HS-27A (cell line): ENCODE measurements around the gene CAPN9.
"Not testable (repeated sequence)": the region's sequence is repeated elsewhere in the genome, so short reads cannot be mapped to it uniquely, and the experiment has no call there.

Experiments
- DNase-seq: peaks from one replicate; pipeline ENCODE4 v3.0.0-alpha.2; 2012; ENCODE audit warnings: low read depth, missing footprints

The CAPN9 gene

GRCh38 chr1:230747127-230747730, at the start of gene CAPN9:
TSS of gene CAPN9 (plus strand) at chr1:230747388. CDS start at chr1:230747497, 109 bp downstream.
- DNase-seq = no peak

DNA sequence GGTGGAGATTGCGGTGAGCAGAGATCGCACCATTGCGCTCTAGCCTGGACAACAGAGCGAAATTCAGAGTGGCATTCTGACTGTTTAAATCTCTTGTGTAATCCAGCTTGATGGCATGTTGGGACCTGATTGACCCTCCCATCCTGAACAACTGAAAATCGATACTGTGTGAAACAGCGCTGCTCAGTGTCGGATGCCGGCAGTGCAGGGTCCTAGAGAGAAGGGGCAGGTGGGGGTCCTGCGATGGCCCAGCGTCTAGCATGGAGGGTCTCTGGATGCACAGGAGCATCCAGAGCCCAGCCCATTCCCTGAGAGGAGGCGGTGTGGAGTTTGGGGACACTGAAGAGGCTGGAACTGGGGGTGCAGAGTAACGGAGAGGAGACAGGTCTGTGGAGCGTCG, 49.1 kb upstream of the CAPN9 start:
- DNase-seq = no peak

GRCh38 chr1:230698964-230699363, 48.2 kb upstream of the CAPN9 start:
- DNase-seq = not testable (repeated sequence)

DNA sequence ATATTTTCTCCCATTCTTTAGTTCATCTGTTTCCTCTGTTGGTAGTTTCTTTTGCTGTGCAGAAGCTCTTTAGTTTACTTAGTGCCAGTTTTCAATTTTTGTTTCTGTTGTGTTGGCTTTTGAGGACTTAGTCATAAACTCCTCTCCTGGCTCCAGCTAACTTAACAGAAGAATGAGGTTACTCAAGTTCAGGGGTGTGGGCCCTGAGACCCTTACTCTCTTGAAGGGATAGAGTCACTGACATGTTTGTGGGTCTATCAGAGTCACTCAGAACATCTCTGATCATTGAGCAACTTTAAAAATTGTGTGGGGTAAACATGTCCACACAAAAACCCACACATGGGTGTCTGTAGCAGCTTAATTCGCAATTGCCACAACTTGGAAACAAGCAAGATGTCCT, 47.5 kb upstream of the CAPN9 start:
- no peak for DNase-seq

DNA sequence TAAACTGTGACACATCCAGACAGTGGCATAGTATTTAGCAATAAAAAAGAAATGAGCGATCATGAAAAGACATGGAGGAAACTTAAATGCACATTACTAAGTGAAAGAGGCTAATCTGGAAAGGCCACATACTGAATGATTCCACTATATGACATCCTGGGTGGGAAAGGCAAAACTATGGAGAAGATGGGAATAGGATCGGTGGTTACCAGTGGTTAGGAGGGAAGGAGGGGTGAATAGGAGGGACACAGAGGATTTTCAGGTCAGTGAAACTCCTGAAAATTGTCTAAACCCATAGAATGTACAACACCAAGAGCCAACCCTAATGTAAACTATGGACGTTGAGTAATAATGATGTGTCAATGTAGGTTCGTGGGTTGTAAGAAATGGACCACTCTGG, 47.1 kb upstream of the CAPN9 start:
- no peak for DNase-seq

DNA sequence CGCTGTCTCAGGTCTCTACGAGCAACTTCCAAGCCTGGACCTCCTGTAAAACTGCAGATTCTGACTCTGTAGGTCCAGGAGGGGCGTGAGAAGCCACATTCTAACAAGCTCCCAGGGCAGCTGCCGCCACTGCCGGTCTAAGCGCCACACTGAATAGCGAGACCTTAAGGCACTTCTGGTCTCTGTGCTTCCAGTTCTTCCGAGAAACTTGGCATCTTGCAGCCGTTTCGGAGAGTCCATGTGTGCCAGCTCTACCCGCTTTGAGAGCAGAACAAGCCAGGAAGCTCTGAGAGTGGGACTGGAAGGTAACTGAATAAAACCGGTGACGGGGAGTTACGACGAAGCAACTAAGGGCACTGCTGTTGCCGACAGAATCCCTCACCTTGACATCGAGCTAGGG, 45.8 kb upstream of the CAPN9 start:
- no peak for DNase-seq

DNA sequence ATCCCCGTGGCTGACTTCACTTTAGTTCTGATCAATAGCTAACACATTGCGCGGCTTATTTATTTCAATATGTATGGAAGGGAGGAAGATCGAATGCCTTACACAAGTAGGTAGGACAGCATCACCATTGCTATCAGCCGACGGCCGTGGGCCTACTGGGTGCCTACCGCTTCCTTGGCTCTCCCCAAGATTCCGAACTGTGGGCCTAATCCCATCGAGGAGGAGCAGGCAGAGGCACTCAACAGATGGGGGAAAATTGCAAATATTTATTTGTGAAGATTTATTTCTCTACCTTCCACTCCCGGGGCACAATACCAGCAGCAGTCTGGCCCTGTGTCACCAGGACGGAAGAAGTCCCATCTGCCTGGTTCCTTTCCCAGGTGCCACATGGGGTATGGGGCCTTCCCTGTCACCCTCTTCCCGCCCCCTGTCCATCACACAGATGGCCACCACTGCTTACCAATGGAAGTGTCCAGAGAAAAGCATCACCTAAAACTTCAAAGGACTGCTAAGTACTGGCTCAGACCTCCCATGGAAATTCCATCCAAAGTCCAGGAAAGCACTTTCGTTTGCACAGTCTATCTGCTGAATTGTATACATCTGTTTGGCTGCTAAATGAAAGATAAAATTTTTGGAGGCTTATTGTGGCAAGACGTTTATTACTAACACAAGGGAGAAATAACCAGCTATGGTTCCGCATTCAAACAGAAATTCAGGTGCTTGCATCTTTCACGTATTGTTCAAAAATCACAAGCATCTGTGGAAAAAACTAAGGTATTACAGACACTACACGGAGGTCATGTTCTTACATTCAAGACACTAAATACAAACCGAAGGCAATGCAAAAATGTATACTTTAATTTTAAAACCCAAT, 45.1 kb upstream of the CAPN9 start:
- no peak for DNase-seq

GRCh38 chr1:230702934-230703678, 44.1 kb upstream of the CAPN9 start:
- no peak for DNase-seq

GRCh38 chr1:230703679-230704385, 43.4 kb upstream of the CAPN9 start:
- no peak for DNase-seq

- DNase-seq = no peak
Measured at GRCh38 chr1:230704830-230705229, 42.4 kb upstream of the CAPN9 start.

- no peak for DNase-seq
Measured at GRCh38 chr1:230705289-230706019, 41.7 kb upstream of the CAPN9 start.

DNA sequence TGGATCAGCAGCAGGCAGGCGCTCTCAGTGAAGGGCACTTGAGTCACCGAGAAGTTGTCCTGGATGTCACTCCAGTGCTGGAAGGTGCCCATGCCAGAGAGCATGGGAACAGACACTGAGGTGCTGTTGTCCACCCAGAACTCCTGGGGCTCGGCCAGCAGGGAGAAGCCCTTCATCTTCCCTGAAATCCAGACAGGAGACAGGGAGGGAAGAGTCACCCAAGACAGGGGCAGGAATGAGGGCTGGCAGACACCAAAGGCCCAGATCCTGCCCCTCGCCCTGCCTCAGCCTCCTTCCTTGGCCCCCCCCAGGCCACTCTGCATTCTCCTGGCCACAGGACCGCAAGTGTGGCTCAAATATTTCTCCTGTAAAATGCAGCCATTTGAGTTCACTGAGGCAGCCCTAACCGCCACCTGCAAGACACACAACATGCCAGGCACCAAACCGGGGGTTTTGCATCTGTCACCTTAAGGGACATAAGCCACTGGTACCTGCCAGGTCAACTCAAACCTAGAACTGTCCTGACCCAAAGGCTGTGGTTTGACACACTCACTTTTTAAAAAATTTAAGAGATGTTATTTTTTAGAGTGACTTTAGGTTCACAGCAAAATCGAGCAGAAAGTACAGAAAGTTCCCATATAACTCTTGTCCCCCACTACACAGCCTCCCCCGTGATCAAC, 41.0 kb upstream of the CAPN9 start:
- no peak for DNase-seq

GRCh38 chr1:230706887-230707731, 40.1 kb upstream of the CAPN9 start:
- DNase-seq = no peak

- no peak for DNase-seq
Measured at GRCh38 chr1:230707732-230708630, 39.2 kb upstream of the CAPN9 start.

- no peak for DNase-seq
Measured at GRCh38 chr1:230708631-230709580, 38.3 kb upstream of the CAPN9 start.

GRCh38 chr1:230709619-230710542, 37.3 kb upstream of the CAPN9 start:
- DNase-seq = no peak

GRCh38 chr1:230710543-230710904, 36.7 kb upstream of the CAPN9 start:
- no peak for DNase-seq
